NB4 (cell line): ENCODE measurements around the gene ARPC2.

Source experiments
- DNase-seq: peaks from one replicate; pipeline ENCODE4 v3.0.0; 2010; ENCODE audit warnings: low read depth
- H3K4me3 ChIP-seq: one replicate; pipeline ENCODE4 v1.5.1; 2011; ENCODE audit warnings: mild to moderate bottlenecking, low read depth, low read length, moderate library complexity
- MYC ChIP-seq: IDR thresholded peaks from 2 replicates; pipeline ENCODE4 v1.6.1; 2011; ENCODE audit warnings: low read depth, low read length
- POLR2A ChIP-seq: IDR thresholded peaks from 2 replicates; pipeline ENCODE4 v1.6.1; 2011; ENCODE audit warnings: mild to moderate bottlenecking; ENCODE audit not compliant: insufficient read length; ENCODE audit errors: extremely low read depth
- TF ChIP-seq, protein P1 (sequence below): IDR thresholded peaks from 2 replicates; pipeline ENCODE4 v1.6.1; 2011; ENCODE audit warnings: low read depth, low read length
- TF ChIP-seq, protein P2 (sequence below): IDR thresholded peaks from one replicate; pipeline ENCODE4 v1.5.1; 2012; ENCODE audit warnings: low read depth, low read length

ARPC2 gene

DNA sequence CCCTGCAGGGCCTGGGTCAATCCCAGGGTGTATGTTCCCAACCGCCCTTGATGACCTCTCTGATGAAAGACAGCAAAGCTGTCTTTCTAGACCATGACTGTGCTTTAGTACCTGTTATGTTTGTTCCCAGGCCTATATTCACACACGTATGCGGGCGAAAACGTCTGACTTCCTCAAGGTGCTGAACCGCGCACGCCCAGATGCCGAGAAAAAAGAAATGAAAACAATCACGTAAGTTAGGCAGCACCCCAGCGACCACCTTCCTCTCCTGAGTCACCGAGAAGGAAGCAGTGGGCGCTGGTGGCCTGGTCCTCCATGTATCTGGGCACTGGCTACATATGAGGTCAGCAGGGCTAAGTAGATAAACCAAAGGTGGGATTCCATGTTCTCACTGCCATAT lies 32.7 kb downstream of the ARPC2 start:
- TF ChIP-seq, protein P1, sequence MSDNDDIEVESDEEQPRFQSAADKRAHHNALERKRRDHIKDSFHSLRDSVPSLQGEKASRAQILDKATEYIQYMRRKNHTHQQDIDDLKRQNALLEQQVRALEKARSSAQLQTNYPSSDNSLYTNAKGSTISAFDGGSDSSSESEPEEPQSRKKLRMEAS = no peak
- TF ChIP-seq POLR2A (no peak), MYC (no peak)
- TF ChIP-seq, protein P2, sequence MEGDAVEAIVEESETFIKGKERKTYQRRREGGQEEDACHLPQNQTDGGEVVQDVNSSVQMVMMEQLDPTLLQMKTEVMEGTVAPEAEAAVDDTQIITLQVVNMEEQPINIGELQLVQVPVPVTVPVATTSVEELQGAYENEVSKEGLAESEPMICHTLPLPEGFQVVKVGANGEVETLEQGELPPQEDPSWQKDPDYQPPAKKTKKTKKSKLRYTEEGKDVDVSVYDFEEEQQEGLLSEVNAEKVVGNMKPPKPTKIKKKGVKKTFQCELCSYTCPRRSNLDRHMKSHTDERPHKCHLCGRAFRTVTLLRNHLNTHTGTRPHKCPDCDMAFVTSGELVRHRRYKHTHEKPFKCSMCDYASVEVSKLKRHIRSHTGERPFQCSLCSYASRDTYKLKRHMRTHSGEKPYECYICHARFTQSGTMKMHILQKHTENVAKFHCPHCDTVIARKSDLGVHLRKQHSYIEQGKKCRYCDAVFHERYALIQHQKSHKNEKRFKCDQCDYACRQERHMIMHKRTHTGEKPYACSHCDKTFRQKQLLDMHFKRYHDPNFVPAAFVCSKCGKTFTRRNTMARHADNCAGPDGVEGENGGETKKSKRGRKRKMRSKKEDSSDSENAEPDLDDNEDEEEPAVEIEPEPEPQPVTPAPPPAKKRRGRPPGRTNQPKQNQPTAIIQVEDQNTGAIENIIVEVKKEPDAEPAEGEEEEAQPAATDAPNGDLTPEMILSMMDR = no peak
- no peak for DNase-seq
- no peak overlapping the region for H3K4me3 ChIP-seq

- DNase-seq = peak; percentile 44
- H3K4me3 ChIP-seq = no peak overlapping the region
- TF ChIP-seq, protein P2 = no peak
These were observed 35.7 kb downstream of the ARPC2 start for GRCh38 chr2:218252509-218253231.

DNA sequence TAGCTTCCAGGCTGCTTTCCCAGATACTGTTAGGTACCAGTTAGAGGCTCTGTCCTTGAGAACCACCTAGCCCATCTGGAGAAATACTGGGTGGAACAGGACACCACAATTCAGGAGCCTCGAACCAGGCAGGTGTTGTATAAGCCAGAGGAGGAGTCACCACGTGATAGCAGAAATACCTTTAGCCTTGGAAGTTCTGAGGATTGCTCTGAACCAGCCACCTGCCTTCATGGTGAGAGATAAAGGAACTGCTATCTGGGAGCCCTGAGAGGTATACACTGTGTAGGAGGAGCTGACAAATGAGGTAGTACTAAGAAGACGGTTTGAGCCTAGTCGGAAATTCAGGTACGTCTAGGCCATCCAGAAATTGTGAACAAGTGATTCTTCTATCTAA lies 36.2 kb downstream of the ARPC2 start:
- no peak for DNase-seq
- H3K4me3 ChIP-seq = no peak overlapping the region
- TF ChIP-seq POLR2A (no peak), MYC (no peak)
- TF ChIP-seq, protein P1 = no peak
- TF ChIP-seq, protein P2 = no peak

DNA sequence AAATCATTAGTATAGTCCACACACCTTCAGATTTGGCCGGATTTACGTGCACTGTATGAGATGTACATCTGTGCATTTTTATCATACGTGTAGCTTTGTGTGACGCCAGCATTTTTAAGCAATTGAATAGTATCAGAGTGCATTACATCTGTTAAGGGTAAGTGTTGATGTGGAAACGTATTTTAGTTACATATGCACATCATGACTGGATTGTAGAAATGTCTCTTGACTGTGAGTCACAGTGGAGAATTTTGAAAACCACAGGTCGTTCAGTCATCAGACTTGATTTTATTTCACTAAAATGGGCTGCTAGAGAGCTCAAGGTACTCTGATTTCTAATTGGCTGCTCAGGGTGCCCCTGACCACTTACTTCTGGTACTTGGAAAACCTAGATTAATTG lies 38.5 kb downstream of the ARPC2 start:
- TF ChIP-seq MYC (no peak), POLR2A (no peak)
- TF ChIP-seq, protein P2 = no peak
- TF ChIP-seq, protein P1 = no peak
- no peak for DNase-seq
- H3K4me3 ChIP-seq = no peak overlapping the region

DNA sequence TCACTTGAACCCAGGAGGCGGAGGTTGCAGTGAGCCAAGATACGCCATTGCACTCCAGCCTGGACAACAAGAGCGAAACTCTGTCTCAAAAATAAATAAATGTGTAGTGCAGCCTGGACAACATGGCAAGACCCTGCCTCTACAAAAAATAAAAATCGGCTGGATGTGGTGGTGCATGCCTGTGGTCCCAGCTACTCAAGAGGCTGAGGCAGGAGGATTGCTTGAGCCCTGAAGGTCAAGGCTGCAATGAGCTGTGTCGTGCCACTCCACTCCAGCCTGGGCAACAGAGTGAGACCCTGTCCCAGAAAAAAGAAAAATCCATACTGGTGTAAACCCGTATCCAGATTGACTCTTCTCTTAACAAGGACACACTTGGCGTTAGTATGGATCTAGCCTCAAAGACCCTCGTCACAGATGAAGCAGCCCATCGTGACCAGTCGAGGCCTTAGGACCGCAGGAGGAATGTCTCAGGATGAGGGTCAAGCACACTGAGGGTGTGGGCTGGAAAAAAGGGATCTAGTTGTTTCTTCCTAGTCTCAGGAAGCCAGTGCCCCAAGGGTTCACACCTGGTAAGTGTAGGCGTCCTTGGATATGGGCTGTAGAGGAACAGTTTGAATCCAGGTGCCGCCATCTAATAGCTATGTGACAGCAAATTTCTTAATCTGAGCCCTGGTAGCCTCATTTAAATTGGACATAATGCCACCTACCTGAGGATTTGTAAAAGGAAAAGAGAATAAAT lies 39.8 kb downstream of the ARPC2 start:
- DNase-seq = no peak
- TF ChIP-seq MYC (no peak), POLR2A (no peak)
- TF ChIP-seq, protein P2 = no peak
- no peak overlapping the region for H3K4me3 ChIP-seq
